Colonic mucosa (tissue), 4 donors: ENCODE results near the gene CREB5. TPM values are rescaled to one million over a fixed set of nuclear protein-coding genes. Genes with fewer than 3 reads are reported as not detected.

Experiments used
- DNase-seq: peaks from one replicate; pipeline ENCODE4 v3.0.0-alpha.2; 2020
- H3K27ac ChIP-seq: fragments of 200-600 bp; one replicate; pipeline ENCODE4 v1.8.0; 2021
- H3K27me3 ChIP-seq: fragments of 200-600 bp; one replicate; pipeline ENCODE4 v1.8.0; 2021
- H3K36me3 ChIP-seq: fragments of 200-600 bp; one replicate; pipeline ENCODE4 v1.8.0; 2021
- H3K4me1 ChIP-seq: fragments of 200-600 bp; one replicate; pipeline ENCODE4 v1.8.0; 2021; ENCODE audit warnings: mild to moderate bottlenecking
- H3K4me3 ChIP-seq: fragments of 200-600 bp; one replicate; pipeline ENCODE4 v1.8.0; 2021
- H3K9ac ChIP-seq, 2 donors: one replicate each; pipeline ENCODE4 v1.7.0; 2013; ENCODE audit warnings: control low read depth in 2 of 2, low read depth in 2 of 2, low read length in 2 of 2
- H3K9me3 ChIP-seq: fragments of 200-600 bp; one replicate; pipeline ENCODE4 v1.8.0; 2021
- CTCF ChIP-seq: fragments of 200-600 bp; IDR thresholded peaks from one replicate; pipeline ENCODE4 v1.8.0; 2022; ENCODE audit warnings: antibody characterized with exemption, mild to moderate bottlenecking
- intact Hi-C: fragments of 100-400 bp; cut with DNase I; formaldehyde crosslinking; loops from one replicate; pipeline ENCODE4 v1.14.1; 2022
- total RNA-seq, 2 donors: library from RNA; stranded (reverse); fragmentation: NEBNext Ultra II Directional in 1 of 2; extraction: Animal tissue kit (Norgen Biotek cat#: 25700) in 1 of 2; gene quantifications; one replicate each; pipeline ENCODE4 v1.2.1, GENCODE V29; 2021
- donor health status: healthy.
- donor health status: DM: no; HTN: no; CAD: no.
- donor health status: DM: no; HTN: no; CAD: no.

CREB5 gene
- total RNA-seq, 2 donors from 2014 or later: 0.54 to 3.6 TPM

DNA sequence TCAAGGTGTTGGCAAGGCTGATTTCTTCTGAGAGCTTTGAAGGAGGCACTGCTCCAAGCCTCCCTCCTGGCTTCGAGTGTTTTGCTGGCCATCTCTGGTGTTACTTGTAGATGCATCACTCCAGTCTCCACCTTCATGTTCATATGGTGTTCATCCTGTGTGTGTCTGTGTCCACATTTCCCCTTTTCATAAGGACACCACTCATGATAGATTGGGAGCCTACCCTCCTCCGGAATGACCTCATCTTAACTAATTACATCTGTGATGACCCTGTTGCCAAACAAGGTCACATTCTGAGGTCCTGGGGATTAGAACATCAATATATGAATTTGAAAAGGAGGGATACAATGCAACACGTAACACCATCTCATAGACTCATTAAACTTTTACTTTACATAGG lies 119.0 kb downstream of the CREB5 start:
- Histone ChIP-seq H3K9me3 (no peaks in the 10 kb centered on the region), H3K9ac (no peak overlapping the region), H3K27me3 (no peaks in the 10 kb centered on the region), H3K27ac (no peak overlapping the region), H3K4me1 (no peaks in the 10 kb centered on the region), H3K4me3 (no peak overlapping the region), H3K36me3 (no peaks in the 10 kb centered on the region)
- no peak for DNase-seq
- intact Hi-C loops: no loop called here
- no peak for TF ChIP-seq CTCF

- H3K27ac ChIP-seq: no peak overlapping the region
- H3K27me3 ChIP-seq: no peaks in the 10 kb centered on the region
- no peaks in the 10 kb centered on the region for H3K4me1 ChIP-seq
- no peak for DNase-seq
- intact Hi-C loops: no loop called here
- TF ChIP-seq CTCF: no peak
- H3K9ac ChIP-seq: no peak overlapping the region
- H3K9me3 ChIP-seq: no peaks in the 10 kb centered on the region
- no peaks in the 10 kb centered on the region for H3K36me3 ChIP-seq
- H3K4me3 ChIP-seq: no peak overlapping the region
Observed at GRCh38 chr7:28532181-28532580, 119.9 kb downstream of the CREB5 start.

- no peak overlapping the region for H3K9ac ChIP-seq
- intact Hi-C loops: no loop called here
Observed at GRCh38 chr7:28533267-28533666, 120.9 kb downstream of the CREB5 start.

GRCh38 chr7:28533731-28534531 lies 121.6 kb downstream of the CREB5 start:
- Histone ChIP-seq H3K9ac (no peak overlapping the region), H3K9me3 (no peaks in the 10 kb centered on the region), H3K36me3 (no peaks in the 10 kb centered on the region), H3K4me1 (no peaks in the 10 kb centered on the region), H3K4me3 (no peak overlapping the region), H3K27me3 (no peaks in the 10 kb centered on the region), H3K27ac (no peak overlapping the region)
- intact Hi-C loops: no loop called here
- DNase-seq: peak; percentile 23
- no peak for TF ChIP-seq CTCF

More at GRCh38 chr7:28533267-28533666, 120.9 kb downstream of the CREB5 start:
- H3K9me3 ChIP-seq: no peaks in the 10 kb centered on the region
- no peak for DNase-seq
- no peak overlapping the region for H3K27ac ChIP-seq
- H3K36me3 ChIP-seq: no peaks in the 10 kb centered on the region
- no peak overlapping the region for H3K4me3 ChIP-seq
- no peaks in the 10 kb centered on the region for H3K27me3 ChIP-seq
- TF ChIP-seq CTCF: no peak
- no peaks in the 10 kb centered on the region for H3K4me1 ChIP-seq

DNA sequence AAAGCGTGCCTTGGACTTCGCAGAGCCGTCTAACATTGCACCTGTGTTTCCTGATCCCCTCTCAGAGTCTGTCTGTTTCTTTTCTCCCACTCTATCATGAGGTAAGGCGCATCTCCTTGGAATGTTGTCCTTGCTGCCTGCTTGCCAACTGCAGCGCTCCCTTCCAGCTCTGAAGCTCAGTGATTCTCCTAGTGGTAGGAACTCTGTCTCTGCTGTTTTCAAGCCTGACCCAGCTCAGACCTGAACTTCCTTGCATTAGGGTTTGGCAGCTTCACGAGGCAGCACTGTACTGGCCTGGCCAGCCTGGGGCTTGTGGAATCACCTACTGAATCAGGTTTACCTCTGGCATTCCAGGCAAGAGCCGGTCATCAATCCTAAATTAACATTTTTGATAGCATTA lies 123.9 kb downstream of the CREB5 start:
- H3K27ac ChIP-seq: no peak overlapping the region
- H3K36me3 ChIP-seq: no peaks in the 10 kb centered on the region
- intact Hi-C loops: no loop called here
- H3K4me3 ChIP-seq: no peak overlapping the region
- no peaks in the 10 kb centered on the region for H3K27me3 ChIP-seq
- H3K4me1 ChIP-seq: no peaks in the 10 kb centered on the region
- no peak for DNase-seq
- H3K9ac ChIP-seq: no peak overlapping the region
- H3K9me3 ChIP-seq: no peaks in the 10 kb centered on the region
- TF ChIP-seq CTCF: no peak
